ENCODE data around the gene LAMB4. TPM values are rescaled to one million over a fixed set of nuclear protein-coding genes. Genes with fewer than 3 reads are reported as not detected.

LAMB4 gene
- polyA plus RNA-seq, 1 experiment = 0.33 TPM

GRCh38 chr7:108071551-108071950, 58.6 kb downstream of the LAMB4 start:
- H3K9me3 ChIP-seq (ENCODE audit: control insufficient read depth, insufficient read depth, low read length) = no peaks in the 10 kb centered on the region
- CTCF ChIA-PET = interaction anchor here (0.7 kb wide), 1 partner anchor 31 kb away, joined by 3 read pairs; no protein-coding TSS in a partner anchor

DNA sequence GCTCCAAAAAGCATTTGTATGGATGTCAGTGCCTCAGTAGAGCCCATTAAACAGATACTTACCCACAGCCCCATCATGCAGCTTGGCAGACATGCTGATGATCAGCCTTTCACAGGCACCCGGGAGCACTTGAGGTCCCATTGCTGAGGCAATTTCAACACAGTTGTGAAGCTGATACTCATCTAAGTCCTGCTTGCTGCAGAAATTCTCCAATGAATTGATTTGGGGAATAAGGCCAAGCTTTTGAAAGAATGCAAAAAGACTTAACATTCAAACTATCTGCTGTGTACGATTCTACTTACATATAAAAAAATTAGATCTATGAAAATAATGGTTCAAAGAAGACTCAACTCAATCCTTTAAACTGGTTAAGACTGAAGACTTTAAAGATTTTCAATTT, 60.5 kb downstream of the LAMB4 start:
- Histone ChIP-seq H3K9me3 (ENCODE audit: control insufficient read depth, insufficient read depth, low read length) (no peaks in the 10 kb centered on the region), H3K4me3 (ENCODE audit: low read depth, low read length) (no peak overlapping the region), H3K27me3 (ENCODE audit: control insufficient read depth, insufficient read depth, low read length) (no peaks in the 10 kb centered on the region), H3K27ac (ENCODE audit: low read depth, low read length) (no peak overlapping the region)
- DNase-seq (ENCODE audit: low read depth, low spot score) = no peak
- POLR2A ChIA-PET = no interaction called here
- CTCF ChIA-PET = interaction anchor here (0.8 kb wide), 1 partner anchor 76 kb away, joined by 3 read pairs; no protein-coding TSS in a partner anchor
- TF ChIP-seq CTCF (IDR thresholded peaks at IDR 0.05; ENCODE audit: low read depth, low read length) = no peak

More at GRCh38 chr7:108071551-108071950, 58.6 kb downstream of the LAMB4 start:
- Histone ChIP-seq H3K27me3 (ENCODE audit: control insufficient read depth, insufficient read depth, low read length) (no peaks in the 10 kb centered on the region), H3K27ac (ENCODE audit: low read depth, low read length) (no peak overlapping the region), H3K4me3 (ENCODE audit: low read depth, low read length) (no peak overlapping the region)
- POLR2A ChIA-PET = no interaction called here
- TF ChIP-seq CTCF (IDR thresholded peaks at IDR 0.05; ENCODE audit: low read depth, low read length) = no peak
- DNase-seq (ENCODE audit: low read depth, low spot score) = no peak

- Histone ChIP-seq H3K27me3 (ENCODE audit: control insufficient read depth, insufficient read depth, low read length) (no peaks in the 10 kb centered on the region), H3K27ac (ENCODE audit: low read depth, low read length) (no peak overlapping the region), H3K9me3 (ENCODE audit: control insufficient read depth, insufficient read depth, low read length) (no peaks in the 10 kb centered on the region), H3K4me3 (ENCODE audit: low read depth, low read length) (no peak overlapping the region)
- no peak for TF ChIP-seq CTCF (IDR thresholded peaks at IDR 0.05; ENCODE audit: low read depth, low read length)
- DNase-seq (ENCODE audit: low read depth, low spot score) = no peak
- CTCF ChIA-PET = interaction anchor here (1.0 kb wide), 1 partner anchor 193 kb away, joined by 4 read pairs; no protein-coding TSS in a partner anchor
- POLR2A ChIA-PET = no interaction called here
Observed at GRCh38 chr7:108067844-108068243, 62.3 kb downstream of the LAMB4 start.

DNA sequence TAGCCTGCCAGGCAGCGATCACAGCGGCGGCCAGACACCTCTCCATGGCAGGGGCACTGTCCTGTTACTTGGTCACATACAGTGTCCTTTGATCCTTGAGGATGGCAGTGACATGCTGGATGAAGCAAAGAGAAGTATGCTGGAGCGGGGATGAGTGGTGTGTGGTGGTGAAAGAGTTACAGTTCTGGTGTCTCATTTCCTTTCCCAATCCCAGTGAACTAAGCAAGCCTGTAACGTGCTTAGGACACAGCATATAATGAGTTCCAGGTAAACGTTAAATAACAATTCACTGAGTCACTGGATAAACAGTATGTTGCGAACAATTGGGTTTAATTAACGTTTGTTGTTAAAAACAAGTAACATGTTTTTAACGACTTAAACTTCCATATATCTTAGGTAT, 63.7 kb downstream of the LAMB4 start:
- no peak for TF ChIP-seq CTCF (IDR thresholded peaks at IDR 0.05; ENCODE audit: low read depth, low read length)
- DNase-seq (ENCODE audit: low read depth, low spot score) = no peak
- ChIA-PET CTCF (no interaction called here), POLR2A (no interaction called here)
- H3K9me3 ChIP-seq (ENCODE audit: control insufficient read depth, insufficient read depth, low read length) = no peaks in the 10 kb centered on the region
- H3K27ac ChIP-seq (ENCODE audit: low read depth, low read length) = no peak overlapping the region
- no peaks in the 10 kb centered on the region for H3K27me3 ChIP-seq (ENCODE audit: control insufficient read depth, insufficient read depth, low read length)
- H3K4me3 ChIP-seq (ENCODE audit: low read depth, low read length) = no peak overlapping the region

- POLR2A ChIA-PET = no interaction called here
- DNase-seq (ENCODE audit: low read depth, low spot score) = no peak
- Histone ChIP-seq H3K27me3 (ENCODE audit: control insufficient read depth, insufficient read depth, low read length) (no peaks in the 10 kb centered on the region), H3K27ac (ENCODE audit: low read depth, low read length) (no peak overlapping the region), H3K4me3 (ENCODE audit: low read depth, low read length) (no peak overlapping the region), H3K9me3 (ENCODE audit: control insufficient read depth, insufficient read depth, low read length) (no peaks in the 10 kb centered on the region)
- no peak for TF ChIP-seq CTCF (IDR thresholded peaks at IDR 0.05; ENCODE audit: low read depth, low read length)
- CTCF ChIA-PET = no interaction called here
Observed at GRCh38 chr7:108063520-108063933, 66.6 kb downstream of the LAMB4 start.
